NCI-H2029 (cell line): ENCODE data around the gene MAP4K1.

Source experiments
- DNase-seq: peaks from one replicate; lab custom pipeline; 2025; lab: John Stamatoyannopoulos, UW

The MAP4K1 gene

GRCh38 chr19:38544569-38545315, 73.0 kb downstream of the MAP4K1 start:
- peak; percentile 40 for DNase-seq

GRCh38 chr19:38543807-38544568, 73.8 kb downstream of the MAP4K1 start:
- no peak for DNase-seq

GRCh38 chr19:38543286-38543806, 74.4 kb downstream of the MAP4K1 start:
- no peak for DNase-seq

GRCh38 chr19:38542040-38542439, 75.7 kb downstream of the MAP4K1 start:
- no peak for DNase-seq

GRCh38 chr19:38539751-38540150, 78.0 kb downstream of the MAP4K1 start:
- no peak for DNase-seq

GRCh38 chr19:38538793-38539528, 78.8 kb downstream of the MAP4K1 start:
- DNase-seq: no peak

- DNase-seq: no peak
Measured at GRCh38 chr19:38538386-38538785, 79.4 kb downstream of the MAP4K1 start.
